GM18502 (cell line): Measurements from ENCODE around the gene AKIRIN2.
"Not testable (repeated sequence)": the region's sequence is repeated elsewhere in the genome, so short reads cannot be mapped to it uniquely, and the experiment has no call there.

Experiments
- ATAC-seq: cut with Tn5 transposase; IDR thresholded peaks from one replicate; pipeline ENCODE4 v1.9.1; 2021; ENCODE audit warnings: mild to moderate bottlenecking; ENCODE audit not compliant: unreplicated experiment, poor library complexity

Gene AKIRIN2

GRCh38 chr6:87692086-87692485 lies 9.9 kb downstream of the AKIRIN2 start:
- ATAC-seq, result no peak

- ATAC-seq, result no peak
These were observed 11.6 kb downstream of the AKIRIN2 start for GRCh38 chr6:87690441-87690840.

GRCh38 chr6:87687893-87688292 lies 14.1 kb downstream of the AKIRIN2 start:
- not testable (repeated sequence) for ATAC-seq

GRCh38 chr6:87687296-87687695 lies 14.7 kb downstream of the AKIRIN2 start:
- ATAC-seq, result no peak

DNA sequence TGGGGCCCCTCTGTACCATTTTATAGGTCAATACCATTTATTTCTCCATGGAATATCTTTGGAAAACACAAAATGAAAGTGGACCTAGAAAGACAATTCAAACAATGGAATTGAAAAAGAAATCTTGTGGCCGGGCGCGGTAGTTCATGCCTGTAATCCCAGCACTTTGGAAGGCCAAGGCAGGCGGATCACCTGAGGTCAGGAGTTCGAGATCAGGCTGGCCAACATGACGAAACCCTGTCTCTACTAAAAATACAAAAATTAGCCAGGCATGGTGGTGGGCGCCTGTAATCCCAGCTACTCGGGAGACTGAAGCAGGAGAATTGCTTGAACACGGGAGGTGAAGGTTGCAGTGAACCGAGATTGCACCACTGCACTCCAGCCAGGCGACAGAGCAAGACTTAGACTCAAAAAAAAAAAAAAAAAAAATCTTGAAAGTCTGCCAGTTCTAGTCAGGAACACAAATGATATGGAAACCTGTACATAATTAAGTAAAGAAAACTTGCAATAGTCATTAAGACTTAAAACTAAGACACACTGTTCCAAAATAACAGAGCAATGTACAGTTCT lies 15.3 kb downstream of the AKIRIN2 start:
- not testable (repeated sequence) for ATAC-seq

GRCh38 chr6:87684895-87685654 lies 17.0 kb downstream of the AKIRIN2 start:
- no peak for ATAC-seq

- no peak for ATAC-seq
These were observed 18.1 kb downstream of the AKIRIN2 start for GRCh38 chr6:87683890-87684289.

DNA sequence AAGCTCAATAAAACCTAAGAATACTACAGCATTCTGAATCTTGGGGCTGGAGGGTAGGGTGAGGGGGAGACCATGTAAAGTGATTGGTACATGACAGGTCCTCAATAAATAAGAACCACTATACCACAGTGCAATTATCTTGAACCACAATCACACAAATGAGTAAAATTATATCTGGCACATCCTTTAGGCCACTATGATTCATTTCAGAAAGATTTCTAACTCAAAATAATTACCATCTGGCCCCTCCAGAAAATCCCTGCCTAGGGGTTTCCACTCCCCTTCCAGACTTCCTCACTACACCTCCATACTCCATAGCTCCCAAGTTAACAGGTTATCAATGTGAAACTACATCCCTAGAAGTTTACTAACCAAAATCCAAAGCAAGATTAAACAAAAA lies 19.7 kb downstream of the AKIRIN2 start:
- peak; percentile 75 for ATAC-seq

DNA sequence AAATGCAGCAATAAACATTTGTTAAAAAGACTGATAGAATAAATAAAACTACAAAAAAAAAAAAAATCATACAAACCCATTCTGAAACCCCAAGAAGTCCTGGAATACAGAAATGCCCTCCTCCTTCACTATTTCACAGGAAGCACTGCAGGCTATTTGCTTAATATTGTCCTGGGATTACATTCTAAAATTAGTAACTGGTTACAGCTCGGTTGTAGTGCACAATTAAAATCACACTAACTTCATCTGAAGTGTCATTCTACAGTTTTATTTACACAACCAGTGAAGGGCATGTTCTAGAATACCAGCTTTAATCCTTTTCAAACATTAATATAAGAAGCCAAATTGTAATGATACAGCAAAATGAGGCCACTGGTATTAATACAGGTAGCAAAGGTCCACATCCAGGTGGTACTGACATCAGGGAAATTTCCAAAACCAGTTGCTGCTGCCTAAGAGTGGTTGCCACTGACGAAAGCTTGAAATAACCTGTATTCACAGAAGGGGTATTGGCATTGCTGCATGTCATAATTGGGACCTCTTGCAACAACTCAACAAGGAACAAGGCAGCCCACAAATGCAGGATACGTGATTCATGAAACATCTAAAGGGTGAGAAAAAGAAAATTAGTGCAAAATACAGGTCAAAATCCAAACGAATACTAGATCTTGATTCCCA lies 26.9 kb downstream of the AKIRIN2 start:
- no peak for ATAC-seq

GRCh38 chr6:87674290-87674689 lies 27.7 kb downstream of the AKIRIN2 start:
- ATAC-seq, result no peak

- no peak for ATAC-seq
These were observed 28.8 kb downstream of the AKIRIN2 start for GRCh38 chr6:87673237-87673636.

DNA sequence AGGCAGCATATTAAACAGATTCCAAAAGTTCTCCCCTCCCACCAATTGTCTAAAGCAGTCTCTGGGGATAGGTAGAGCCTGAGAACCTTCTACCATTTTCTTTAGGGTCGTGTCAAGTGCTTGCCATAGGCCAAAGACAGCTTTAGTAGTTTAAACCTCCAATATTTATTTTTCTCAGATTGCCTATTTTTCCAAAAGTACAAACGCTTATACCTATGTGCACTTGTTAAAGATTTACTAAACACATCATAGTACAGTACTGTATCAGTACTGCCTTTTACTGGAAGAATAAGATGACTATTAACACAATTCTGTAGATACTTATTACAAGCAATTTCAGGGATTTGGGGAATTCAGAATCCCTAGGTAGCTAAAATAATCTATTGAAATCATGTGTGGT lies 29.4 kb downstream of the AKIRIN2 start:
- no peak for ATAC-seq

GRCh38 chr6:87671555-87672029 lies 30.4 kb downstream of the AKIRIN2 start:
- ATAC-seq, result no peak

- ATAC-seq, result no peak
These were observed 31.3 kb downstream of the AKIRIN2 start for GRCh38 chr6:87670707-87671106.

DNA sequence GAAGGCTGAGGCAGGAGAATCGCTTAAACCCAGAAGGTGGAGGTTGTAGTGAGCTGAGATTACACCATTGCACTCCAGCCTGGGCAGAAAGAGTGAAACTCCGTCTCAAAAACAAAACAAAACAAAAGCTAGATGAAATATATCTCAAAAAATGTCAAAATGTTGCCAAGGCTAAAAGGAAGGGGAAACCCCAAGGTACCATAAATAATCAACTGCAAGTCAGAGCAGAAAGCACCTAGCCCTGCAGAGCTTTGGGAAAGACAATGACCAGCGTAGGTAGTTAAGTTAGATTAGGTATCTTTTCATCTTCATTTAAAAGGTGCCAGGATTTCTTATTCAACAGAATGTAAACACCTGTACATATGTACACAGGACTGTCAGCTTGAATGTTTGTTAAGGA lies 33.0 kb downstream of the AKIRIN2 start:
- peak; percentile 53 for ATAC-seq

DNA sequence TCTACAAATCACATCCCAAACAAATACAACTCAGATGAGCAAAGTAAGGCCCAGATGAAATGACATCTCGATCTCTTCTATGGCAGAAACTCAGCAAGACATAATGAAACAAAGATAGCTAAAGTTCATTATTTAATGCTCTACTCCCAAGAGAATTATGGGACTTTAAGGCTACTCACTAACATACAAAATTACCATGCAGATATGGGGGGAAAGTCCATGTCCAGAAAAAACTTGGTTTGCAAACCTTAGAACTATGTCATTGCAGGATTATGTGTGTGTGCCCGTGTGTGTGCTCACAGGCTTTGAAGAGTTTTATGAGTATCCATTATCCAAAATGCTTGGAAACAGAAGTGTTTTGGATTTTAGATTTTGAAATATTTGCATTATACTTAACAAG lies 34.0 kb downstream of the AKIRIN2 start:
- ATAC-seq, result no peak

GRCh38 chr6:87667032-87667431 lies 35.0 kb downstream of the AKIRIN2 start:
- ATAC-seq, result no peak

DNA sequence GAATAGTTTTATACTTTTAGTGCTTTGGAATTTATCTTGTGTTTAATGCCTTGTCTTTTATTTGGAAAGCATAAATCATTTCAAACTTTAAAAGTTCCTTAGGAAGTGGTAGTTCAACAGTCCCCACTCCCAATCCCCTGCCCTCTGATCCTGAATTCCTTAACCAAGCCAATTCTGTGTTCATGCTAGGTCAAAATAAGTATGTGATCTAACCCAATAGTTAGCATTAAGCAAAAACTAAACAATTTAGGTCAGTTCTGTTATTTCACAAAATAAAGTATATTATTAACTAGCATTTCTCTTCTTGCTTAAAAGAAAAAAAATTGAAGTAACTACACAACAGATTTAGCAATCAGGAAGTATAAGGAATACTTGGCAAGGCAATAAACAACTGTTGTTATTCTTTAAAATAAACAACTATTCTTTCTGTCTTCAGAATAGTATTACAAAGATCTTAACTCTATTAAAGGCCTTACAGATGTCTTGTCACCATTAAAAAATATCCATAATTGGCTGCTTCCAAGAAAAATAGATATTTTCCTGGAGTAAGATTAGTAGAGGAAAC lies 37.0 kb downstream of the AKIRIN2 start:
- ATAC-seq, result no peak

DNA sequence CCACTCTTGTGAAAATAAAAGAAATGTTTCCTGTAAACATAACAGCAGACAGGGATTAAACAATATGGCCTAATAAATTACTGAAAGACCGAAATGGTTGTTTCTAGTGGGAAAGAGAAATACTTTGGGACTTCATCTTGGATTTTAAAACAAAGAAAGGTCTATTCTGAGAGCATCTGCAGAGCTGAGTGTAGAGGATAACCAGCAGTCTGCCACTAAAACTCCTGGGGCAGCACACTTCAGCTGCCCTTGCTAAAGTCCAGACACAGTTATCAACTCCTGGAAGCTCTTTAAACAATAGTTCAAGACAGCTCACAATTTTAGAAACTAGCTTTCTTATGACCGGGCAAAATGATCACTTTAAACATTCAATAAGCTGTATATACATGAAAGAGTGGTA lies 38.6 kb downstream of the AKIRIN2 start:
- no peak for ATAC-seq

GRCh38 chr6:87661503-87661902 lies 40.5 kb downstream of the AKIRIN2 start:
- ATAC-seq, result no peak

GRCh38 chr6:87661016-87661415 lies 41.0 kb downstream of the AKIRIN2 start:
- no peak for ATAC-seq
